IMR-90 (cell line): Measurements from ENCODE around the gene GFER. TPM values are rescaled to one million over a fixed set of nuclear protein-coding genes. Genes with fewer than 3 reads are reported as not detected.

Experiments used
- ATAC-seq: fragments of 200-7000 bp; cut with Tn5 transposase; 2 replicates; pipeline ENCODE4 v1.9.1; 2020; ENCODE audit warnings: low read depth, mild to moderate bottlenecking, moderate library complexity
- BruUV-seq: library from RNA; stranded (reverse); fragments of 400-500 nt; replicated peaks from 2 replicates; lab custom pipeline; 2021; lab: Mats Ljungman, UMichigan
- CTCF ChIA-PET: fragments of 300-600 bp; formaldehyde crosslinking; extraction: SDS; loops from one replicate; lab custom pipeline; 2021; ENCODE audit warnings: antibody characterized with exemption; lab: Yijun Ruan, JAX
- POLR2A ChIA-PET: fragments of 300-600 bp; sonication (Branson Sonifier 250); formaldehyde crosslinking; loops from one replicate; lab custom pipeline; 2022; ENCODE audit warnings: antibody characterized with exemption; ENCODE audit not compliant: unreplicated experiment; lab: Charles Lee
- DNase-seq: peaks from one replicate; pipeline ENCODE4 v3.0.0; 2013
- H2AFZ ChIP-seq: replicated peaks from 2 replicates; pipeline ENCODE3; 2013; ENCODE audit warnings: low read length, mild to moderate bottlenecking; ENCODE audit not compliant: poor library complexity
- H2AK5ac ChIP-seq: 2 replicates; pipeline ENCODE4 v1.6.1; 2013; ENCODE audit warnings: low read depth, low read length, inconsistent platforms
- H2AK9ac ChIP-seq: replicated peaks from 2 replicates; pipeline ENCODE3; 2013; ENCODE audit warnings: mild to moderate bottlenecking, low read depth, low read length, moderate library complexity; ENCODE audit not compliant: poor library complexity
- H2BK120ac ChIP-seq: 2 replicates; pipeline ENCODE4 v1.6.1; 2013; ENCODE audit warnings: low read depth, low read length, inconsistent platforms
- H2BK15ac ChIP-seq: 3 replicates; pipeline ENCODE4 v1.6.1; 2013; ENCODE audit warnings: low read depth, low read length, inconsistent platforms
- H2BK20ac ChIP-seq: 2 replicates; pipeline ENCODE4 v1.6.1; 2013; ENCODE audit warnings: low read depth, mild to moderate bottlenecking, inconsistent platforms, low read length, moderate library complexity
- H2BK5ac ChIP-seq: 2 replicates; pipeline ENCODE4 v1.6.1; 2013; ENCODE audit warnings: mild to moderate bottlenecking, low read depth, low read length, inconsistent platforms; ENCODE audit not compliant: poor library complexity, severe bottlenecking
- H3K14ac ChIP-seq: replicated peaks from 2 replicates; pipeline ENCODE4 v1.6.1; 2013; ENCODE audit warnings: low read depth, low read length, inconsistent platforms
- H3K18ac ChIP-seq: 2 replicates; pipeline ENCODE4 v1.6.1; 2013; ENCODE audit warnings: low read depth, low read length, control low read depth
- H3K23ac ChIP-seq: 2 replicates; pipeline ENCODE4 v1.6.1; 2013; ENCODE audit warnings: low read depth, low read length, inconsistent platforms
- H3K27ac ChIP-seq: 2 replicates; pipeline ENCODE4 v1.5.1; 2013; ENCODE audit warnings: mild to moderate bottlenecking, control low read depth, low read length; ENCODE audit not compliant: insufficient read depth
- H3K27me3 ChIP-seq: 2 replicates; pipeline ENCODE4 v1.6.1; 2013; ENCODE audit warnings: low read length; ENCODE audit not compliant: control insufficient read depth, insufficient read depth
- H3K36me3 ChIP-seq: 2 replicates; pipeline ENCODE4 v1.6.1; 2013; ENCODE audit warnings: low read length, mixed read lengths; ENCODE audit not compliant: control insufficient read depth, insufficient read depth
- H3K4ac ChIP-seq: 2 replicates; pipeline ENCODE4 v1.6.1; 2013; ENCODE audit warnings: low read depth, low read length, inconsistent platforms
- H3K4me1 ChIP-seq: 2 replicates; pipeline ENCODE4 v1.6.1; 2013; ENCODE audit warnings: low read length, mixed read lengths; ENCODE audit not compliant: control insufficient read depth, insufficient read depth
- H3K4me2 ChIP-seq: 2 replicates; pipeline ENCODE4 v1.6.1; 2013; ENCODE audit warnings: low read depth, mild to moderate bottlenecking, control low read depth, low read length, moderate library complexity
- H3K4me3 ChIP-seq: 2 replicates; pipeline ENCODE4 v1.5.1; 2013; ENCODE audit warnings: low read depth, mild to moderate bottlenecking, control low read depth, low read length, moderate library complexity; ENCODE audit not compliant: insufficient read depth
- H3K56ac ChIP-seq: 2 replicates; pipeline ENCODE4 v1.6.1; 2013; ENCODE audit warnings: low read length, inconsistent platforms; ENCODE audit not compliant: insufficient read depth; ENCODE audit errors: extremely low read depth
- H3K79me1 ChIP-seq, 2 experiments: 2 replicates each; pipeline ENCODE4 v1.6.1; 2013; ENCODE audit warnings: low read length in 2 of 2, inconsistent platforms in 1 of 2, low read depth in 1 of 2
- H3K9ac ChIP-seq: 2 replicates; pipeline ENCODE4 v1.6.1; 2013; ENCODE audit warnings: low read depth, low read length, control low read depth
- H3K9me1 ChIP-seq: 2 replicates; pipeline ENCODE4 v1.6.1; 2013; ENCODE audit warnings: low read length, inconsistent platforms; ENCODE audit not compliant: insufficient read depth
- H3K9me3 ChIP-seq: 2 replicates; pipeline ENCODE4 v1.6.1; 2013; ENCODE audit warnings: low read length; ENCODE audit not compliant: control insufficient read depth, insufficient read depth
- H4K20me1 ChIP-seq: 2 replicates; pipeline ENCODE4 v1.6.1; 2013; ENCODE audit warnings: low read length, inconsistent platforms; ENCODE audit not compliant: insufficient read depth
- H4K5ac ChIP-seq: 2 replicates; pipeline ENCODE4 v1.6.1; 2013; ENCODE audit warnings: mild to moderate bottlenecking, low read depth, low read length, control low read depth
- H4K8ac ChIP-seq, 2 experiments: 2 replicates each; pipeline ENCODE4 v1.6.1; 2013; ENCODE audit warnings: low read depth in 2 of 2, low read length in 2 of 2, control low read depth in 1 of 2, inconsistent platforms in 1 of 2
- H4K91ac ChIP-seq: 2 replicates; pipeline ENCODE4 v1.6.1; 2013; ENCODE audit warnings: low read depth, low read length, inconsistent platforms; ENCODE audit not compliant: insufficient read depth
- CEBPB ChIP-seq: IDR thresholded peaks from 2 replicates; pipeline ENCODE4 v1.6.1; 2012; ENCODE audit warnings: low read depth, low read length, improper control_type of control experiment
- CHD1 ChIP-seq: IDR thresholded peaks from 2 replicates; pipeline ENCODE4 v1.6.1; 2012; ENCODE audit warnings: low read depth, low read length, improper control_type of control experiment
- FOS ChIP-seq: fragments of 150-350 bp; IDR thresholded peaks from 2 replicates; pipeline ENCODE4 v1.6.1; 2016; ENCODE audit warnings: low read depth, low read length
- MAFK ChIP-seq: IDR thresholded peaks from 2 replicates; pipeline ENCODE4 v1.6.1; 2012; ENCODE audit warnings: low read depth, low read length, improper control_type of control experiment
- MAZ ChIP-seq: IDR thresholded peaks from 2 replicates; pipeline ENCODE4 v1.6.1; 2012; ENCODE audit warnings: low read depth, mild to moderate bottlenecking, low read length, improper control_type of control experiment, moderate library complexity, borderline replicate concordance
- POLR2A ChIP-seq: IDR thresholded peaks from 2 replicates; pipeline ENCODE4 v1.6.1; 2012; ENCODE audit warnings: mild to moderate bottlenecking, low read depth, low read length
- RFX5 ChIP-seq: IDR thresholded peaks from 2 replicates; pipeline ENCODE4 v1.8.0; 2012; ENCODE audit warnings: low read depth, mild to moderate bottlenecking, low read length, moderate library complexity
- WGBS, 2 experiments: methylation state at CpG; one replicate each; pipeline versions ENCODE4 v1.1.5 to v1.1.7; 2013; ENCODE audit warnings: missing lambda C conversion rate in 2 of 2; ENCODE audit not compliant: insufficient read length in 1 of 2; ENCODE audit errors: extremely low coverage in 2 of 2; 5-methylcytosine and 5-hydroxymethylcytosine counted together
- dilution Hi-C: fragments of 300-500 bp; cut with HindIII; formaldehyde crosslinking; loops from one replicate; pipeline ENCODE4 v1.14.3; 2018; ENCODE audit warnings: low sequenced_read_pairs; ENCODE audit not compliant: unreplicated experiment
- in situ Hi-C: fragments of 300-500 bp; cut with MboI; formaldehyde crosslinking; loops from 3 replicates; pipeline ENCODE4 v1.14.3; 2019; ENCODE audit warnings: low sequenced_read_pairs, inconsistent platforms, mixed read lengths
- intact Hi-C: fragments of 100-400 bp; cut with micrococcal nuclease; formaldehyde crosslinking; loops from 2 replicates; pipeline ENCODE4 v1.10.0; 2022
- polyA plus RNA-seq, 3 experiments: library from polyadenylated mRNA; depleted of rRNA; stranded (reverse); fragments of >200 nt; gene quantifications; 2 replicates each; pipeline ENCODE4 v1.2.3, GENCODE V29; 2012; ENCODE audit warnings: low replicate concordance in 1 of 3
- total RNA-seq: library from RNA; depleted of rRNA; stranded (reverse); fragments of >200 nt; gene quantifications from 2 replicates; pipeline ENCODE4 v1.2.3, GENCODE V29; 2012
- TF ChIP-seq, protein P1 (sequence below): fragments of 150-350 bp; IDR thresholded peaks from 2 replicates; pipeline ENCODE4 v1.6.1; 2016; ENCODE audit warnings: low read depth, mild to moderate bottlenecking, low read length, moderate library complexity, borderline replicate concordance
- TF ChIP-seq, protein P2 (sequence below): conservative IDR thresholded peaks from 2 replicates; pipeline ENCODE4 v1.5.1; 2012; ENCODE audit warnings: mild to moderate bottlenecking, low read depth, low read length, improper control_type of control experiment

The GFER gene
- total and polyA plus RNA-seq, 2 of the 4 experiments (the other 2 are of a cell fraction): 6.8 to 19.8 TPM

DNA sequence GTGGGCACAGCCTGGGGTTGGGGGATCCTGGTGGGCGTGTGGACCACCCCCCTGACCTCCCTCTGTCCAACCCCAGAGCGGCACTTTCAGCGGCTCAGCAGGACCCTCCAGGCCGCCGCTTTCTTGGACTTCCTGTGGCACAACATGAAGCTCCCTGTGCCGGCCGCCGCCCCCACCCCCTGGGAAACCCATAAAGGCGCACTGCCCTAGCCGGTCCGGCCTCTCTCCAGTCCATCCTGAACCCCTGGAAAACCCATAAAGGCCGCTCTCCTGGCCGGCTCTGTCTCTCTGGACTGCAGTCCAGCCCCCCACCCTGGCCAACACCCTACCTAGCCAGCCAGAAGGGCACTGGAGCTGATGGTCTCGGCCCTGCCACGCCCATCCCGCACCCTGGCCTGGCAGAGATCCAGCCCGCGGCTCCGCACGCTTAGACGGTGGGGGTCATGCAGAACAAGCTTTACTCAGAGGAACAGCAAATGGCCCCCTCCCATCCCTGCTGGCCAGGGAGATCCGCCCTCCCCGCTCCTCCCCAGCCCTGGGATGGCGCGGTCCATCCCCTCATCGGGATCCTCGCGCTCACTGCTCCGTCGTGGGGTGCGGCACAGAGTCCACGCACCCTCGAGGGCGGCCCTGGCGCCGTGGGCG lies 5.4 kb upstream of the GFER start:
- peaks cover 48% of the 10 kb centered on the region for H3K36me3 ChIP-seq
- 93% methylated on average over 9 of the region's 37 CpGs; no CpG with 5 or more reads in 1 of the 2 experiments for WGBS, 2 experiments
- H2BK15ac ChIP-seq: no peak overlapping the region
- H3K4ac ChIP-seq: no peak overlapping the region
- intact Hi-C loops: no loop called here
- no peak overlapping the region for H2BK120ac ChIP-seq
- no peak overlapping the region for H4K91ac ChIP-seq
- TF ChIP-seq, protein P1, sequence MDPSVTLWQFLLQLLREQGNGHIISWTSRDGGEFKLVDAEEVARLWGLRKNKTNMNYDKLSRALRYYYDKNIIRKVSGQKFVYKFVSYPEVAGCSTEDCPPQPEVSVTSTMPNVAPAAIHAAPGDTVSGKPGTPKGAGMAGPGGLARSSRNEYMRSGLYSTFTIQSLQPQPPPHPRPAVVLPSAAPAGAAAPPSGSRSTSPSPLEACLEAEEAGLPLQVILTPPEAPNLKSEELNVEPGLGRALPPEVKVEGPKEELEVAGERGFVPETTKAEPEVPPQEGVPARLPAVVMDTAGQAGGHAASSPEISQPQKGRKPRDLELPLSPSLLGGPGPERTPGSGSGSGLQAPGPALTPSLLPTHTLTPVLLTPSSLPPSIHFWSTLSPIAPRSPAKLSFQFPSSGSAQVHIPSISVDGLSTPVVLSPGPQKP: no peak
- no peak for TF ChIP-seq MAFK
- no peak for TF ChIP-seq POLR2A
- no peak for TF ChIP-seq RFX5
- TF ChIP-seq CHD1: no peak
- TF ChIP-seq CEBPB: no peak
- no peak for TF ChIP-seq MAZ
- no peak for TF ChIP-seq FOS
- TF ChIP-seq, protein P2, sequence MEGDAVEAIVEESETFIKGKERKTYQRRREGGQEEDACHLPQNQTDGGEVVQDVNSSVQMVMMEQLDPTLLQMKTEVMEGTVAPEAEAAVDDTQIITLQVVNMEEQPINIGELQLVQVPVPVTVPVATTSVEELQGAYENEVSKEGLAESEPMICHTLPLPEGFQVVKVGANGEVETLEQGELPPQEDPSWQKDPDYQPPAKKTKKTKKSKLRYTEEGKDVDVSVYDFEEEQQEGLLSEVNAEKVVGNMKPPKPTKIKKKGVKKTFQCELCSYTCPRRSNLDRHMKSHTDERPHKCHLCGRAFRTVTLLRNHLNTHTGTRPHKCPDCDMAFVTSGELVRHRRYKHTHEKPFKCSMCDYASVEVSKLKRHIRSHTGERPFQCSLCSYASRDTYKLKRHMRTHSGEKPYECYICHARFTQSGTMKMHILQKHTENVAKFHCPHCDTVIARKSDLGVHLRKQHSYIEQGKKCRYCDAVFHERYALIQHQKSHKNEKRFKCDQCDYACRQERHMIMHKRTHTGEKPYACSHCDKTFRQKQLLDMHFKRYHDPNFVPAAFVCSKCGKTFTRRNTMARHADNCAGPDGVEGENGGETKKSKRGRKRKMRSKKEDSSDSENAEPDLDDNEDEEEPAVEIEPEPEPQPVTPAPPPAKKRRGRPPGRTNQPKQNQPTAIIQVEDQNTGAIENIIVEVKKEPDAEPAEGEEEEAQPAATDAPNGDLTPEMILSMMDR: no peak
- no peak overlapping the region for H3K4me3 ChIP-seq
- H3K9me3 ChIP-seq: no peaks in the 10 kb centered on the region
- CTCF ChIA-PET: no interaction called here
- DNase-seq (no peak), ATAC-seq (no peak)
- no TSS peak for BruUV-seq
- H4K5ac ChIP-seq: no peak overlapping the region
- no peaks in the 10 kb centered on the region; the same call in none of the 2 replicates for H4K20me1 ChIP-seq
- in situ Hi-C loops: no loop called here
- no peak overlapping the region for H2BK20ac ChIP-seq
- POLR2A ChIA-PET: no interaction called here
- no peak overlapping the region for H3K14ac ChIP-seq
- no peak overlapping the region for H4K8ac ChIP-seq
- H3K27me3 ChIP-seq: peaks cover 31% of the 10 kb centered on the region; the same call in 1 of the 2 replicates
- dilution Hi-C loops: no loop called here
- H3K56ac ChIP-seq: no peak overlapping the region
- H3K4me1 ChIP-seq: no peaks in the 10 kb centered on the region
- H3K9ac ChIP-seq: no peak overlapping the region
- H3K27ac ChIP-seq: no peak overlapping the region
- H3K18ac ChIP-seq: no peak overlapping the region
- no peak overlapping the region for H2AK5ac ChIP-seq
- no peak overlapping the region for H3K23ac ChIP-seq
- no peak overlapping the region for H2AK9ac ChIP-seq
- no peak overlapping the region for H2AFZ ChIP-seq
- H2BK5ac ChIP-seq: no peak overlapping the region
- no peak overlapping the region for H3K4me2 ChIP-seq
- no peaks in the 10 kb centered on the region for H3K9me1 ChIP-seq
- H3K79me1 ChIP-seq: peaks cover 0 to 8% of the 10 kb centered on the region in 2 experiments; a peak in 1 of 4 replicates
